ENCODE data around the gene PPM1G.
A peak's percentile ranks its signal among the peaks of the same experiment; 100 is the strongest.
"Not testable (repeated sequence)": the region's sequence is repeated elsewhere in the genome, so short reads cannot be mapped to it uniquely, and the experiment has no call there.

The PPM1G gene

GRCh38 chr2:27375513-27376099 lies 33.8 kb downstream of the PPM1G start:
- no peak for DNase-seq (ENCODE audit: low read depth)

- no peak for DNase-seq (ENCODE audit: low read depth)
These were observed 35.8 kb downstream of the PPM1G start for GRCh38 chr2:27373567-27373966.

- no peak for DNase-seq (ENCODE audit: low read depth)
These were observed 36.5 kb downstream of the PPM1G start for GRCh38 chr2:27372937-27373336.

- no peak for DNase-seq (ENCODE audit: low read depth)
These were observed 38.4 kb downstream of the PPM1G start for GRCh38 chr2:27370816-27371620.

GRCh38 chr2:27370026-27370815 lies 39.2 kb downstream of the PPM1G start, which contains the start of the genes EIF2B4 and SNX17:
TSS of gene EIF2B4 (minus strand) at chr2:27370338. CDS start at chr2:27370314, 24 bp downstream.
TSS of gene SNX17 (plus strand) at chr2:27370616. CDS start at chr2:27370744, 128 bp downstream.
- peak; percentile 98 for DNase-seq (ENCODE audit: low read depth)

- no peak for DNase-seq (ENCODE audit: low read depth)
These were observed 39.8 kb downstream of the PPM1G start for GRCh38 chr2:27369471-27370025.

- no peak for DNase-seq (ENCODE audit: low read depth)
These were observed 45.5 kb downstream of the PPM1G start for GRCh38 chr2:27363933-27364332.

GRCh38 chr2:27362678-27363420 lies 46.5 kb downstream of the PPM1G start:
- DNase-seq (ENCODE audit: low read depth) = no peak

GRCh38 chr2:27356382-27357181 lies 52.8 kb downstream of the PPM1G start, which contains the start of gene GTF3C2:
TSS of gene GTF3C2 (minus strand) at chr2:27356764. CDS start at chr2:27343554, 13,210 bp downstream.
- peak; percentile 94 for DNase-seq (ENCODE audit: low read depth)

GRCh38 chr2:27356056-27356381 lies 53.4 kb downstream of the PPM1G start:
- DNase-seq (ENCODE audit: low read depth) = no peak

- DNase-seq (ENCODE audit: low read depth) = no peak
These were observed 54.8 kb downstream of the PPM1G start for GRCh38 chr2:27354597-27354927.

- no peak for DNase-seq (ENCODE audit: low read depth)
These were observed 55.4 kb downstream of the PPM1G start for GRCh38 chr2:27353762-27354596.

GRCh38 chr2:27353386-27353761 lies 56.0 kb downstream of the PPM1G start:
- DNase-seq (ENCODE audit: low read depth) = not testable (repeated sequence)

- DNase-seq (ENCODE audit: low read depth) = no peak
These were observed 57.4 kb downstream of the PPM1G start for GRCh38 chr2:27351802-27352598.

- no peak for DNase-seq (ENCODE audit: low read depth)
These were observed 59.2 kb downstream of the PPM1G start for GRCh38 chr2:27350106-27350693.

- DNase-seq (ENCODE audit: low read depth) = no peak
These were observed 61.8 kb downstream of the PPM1G start for GRCh38 chr2:27347641-27348040.

GRCh38 chr2:27336173-27336572 lies 73.2 kb downstream of the PPM1G start:
- no peak for DNase-seq (ENCODE audit: low read depth)

GRCh38 chr2:27335311-27335710 lies 74.1 kb downstream of the PPM1G start:
- no peak for DNase-seq (ENCODE audit: low read depth)

Measured in fibroblast of the conjunctiva (primary cell).